Right lobe of liver (tissue), 4 donors: ENCODE data around the gene SULT1C4.

Experiments
- CTCF ChIP-seq, 4 donors: fragments of 200-600 bp in 3 of 4; fragments of 450-650 bp in 1 of 4; IDR thresholded peaks; one replicate each; pipeline versions ENCODE4 v1.5.1 to v1.8.0; 2016 to 2022; ENCODE audit warnings: antibody characterized with exemption in 4 of 4, mild to moderate bottlenecking in 2 of 4
- POLR2A ChIP-seq: fragments of 450-650 bp; IDR thresholded peaks from one replicate; pipeline ENCODE4 v1.6.1; 2017; ENCODE audit warnings: antibody characterized with exemption, mild to moderate bottlenecking
- donor health status: DM: no; HTN: no; CAD: no.
- donor health status: DM: no; HTN: no; CAD: no.
- donor health status: DM: no; HTN: yes; CAD: no.

- TF ChIP-seq CTCF (IDR thresholded peaks at IDR 0.05) (no peak), POLR2A (no peak)
Observed at GRCh38 chr2:108378851-108379250, 1.1 kb downstream of the SULT1C4 start.
